BLaER1 (cell line): ENCODE results near the gene CLEC4E.
"Not testable (repeated sequence)": the region's sequence is repeated elsewhere in the genome, so short reads cannot be mapped to it uniquely, and the experiment has no call there.

ENCODE experiments used
- H3K27ac ChIP-seq: shearing (Covaris generic); formaldehyde crosslinking; 2 replicates; pipeline ENCODE4 v1.8.1; 2022
- H3K27me3 ChIP-seq: shearing (Covaris generic); formaldehyde crosslinking; 2 replicates; pipeline ENCODE4 v1.8.1; 2022
- H3K36me3 ChIP-seq: shearing (Covaris generic); formaldehyde crosslinking; 2 replicates; pipeline ENCODE4 v1.8.1; 2022
- H3K4me1 ChIP-seq: shearing (Covaris generic); formaldehyde crosslinking; 2 replicates; pipeline ENCODE4 v1.8.1; 2022
- H3K4me2 ChIP-seq: shearing (Covaris generic); formaldehyde crosslinking; 2 replicates; pipeline ENCODE4 v1.8.1; 2022
- H3K4me3 ChIP-seq: shearing (Covaris generic); formaldehyde crosslinking; 2 replicates; pipeline ENCODE4 v1.8.1; 2022
- H3K9ac ChIP-seq: shearing (Covaris generic); formaldehyde crosslinking; 2 replicates; pipeline ENCODE4 v1.8.1; 2022
- H3K9me3 ChIP-seq: shearing (Covaris generic); formaldehyde crosslinking; 2 replicates; pipeline ENCODE4 v1.8.1; 2022
- H4K20me1 ChIP-seq: shearing (Covaris generic); formaldehyde crosslinking; 2 replicates; pipeline ENCODE4 v1.8.1; 2022
- Cebpa-rat ChIP-seq: shearing (Covaris generic); IDR thresholded peaks from 2 replicates; pipeline ENCODE4 v1.8.1; 2022

Gene CLEC4E

GRCh38 chr12:8508223-8508622, 32.5 kb downstream of the CLEC4E start:
- Histone ChIP-seq H3K27me3 (no peaks in the 10 kb centered on the region), H3K9ac (peak overlapping the region; percentile 53; the same call in 1 of the 2 replicates), H3K9me3 (no peaks in the 10 kb centered on the region), H3K27ac (peak overlapping the region; percentile 71), H4K20me1 (no peaks in the 10 kb centered on the region), H3K36me3 (no peaks in the 10 kb centered on the region), H3K4me1 (peaks cover 31% of the 10 kb centered on the region), H3K4me2 (peak overlapping the region; percentile 86), H3K4me3 (no peak overlapping the region)
- TF ChIP-seq Cebpa-rat = no peak

- Histone ChIP-seq H3K4me3 (no peak overlapping the region), H3K36me3 (no peaks in the 10 kb centered on the region), H3K4me1 (peaks cover 31% of the 10 kb centered on the region), H3K27me3 (no peaks in the 10 kb centered on the region), H3K4me2 (no peak overlapping the region), H3K27ac (no peak overlapping the region), H3K9ac (no peak overlapping the region), H3K9me3 (no peaks in the 10 kb centered on the region), H4K20me1 (no peaks in the 10 kb centered on the region)
- no peak for TF ChIP-seq Cebpa-rat
These were observed 33.1 kb downstream of the CLEC4E start for GRCh38 chr12:8507596-8507995.

DNA sequence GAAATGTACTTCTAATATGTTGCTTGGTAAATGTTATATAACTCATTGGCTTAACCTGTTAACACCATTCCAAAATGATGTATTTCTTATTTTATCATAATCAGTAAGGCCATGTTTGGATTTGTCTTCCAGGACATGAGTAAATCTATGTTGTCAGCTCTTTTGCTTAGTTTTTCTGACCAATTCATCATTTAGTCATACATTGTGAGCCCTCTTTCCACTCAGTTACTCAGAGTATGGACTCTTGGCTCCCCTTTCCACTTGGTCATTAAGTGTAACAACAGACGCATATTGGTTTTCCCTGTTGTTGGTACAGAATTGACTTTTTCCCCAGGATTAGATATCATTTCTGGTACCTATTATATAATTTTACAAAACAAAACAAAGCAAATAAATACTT, 36.4 kb downstream of the CLEC4E start:
- Histone ChIP-seq H3K4me1 (peaks cover 28% of the 10 kb centered on the region), H3K4me2 (no peak overlapping the region), H3K36me3 (no peaks in the 10 kb centered on the region), H3K9me3 (no peaks in the 10 kb centered on the region), H4K20me1 (no peaks in the 10 kb centered on the region), H3K27ac (no peak overlapping the region), H3K4me3 (no peak overlapping the region), H3K27me3 (no peaks in the 10 kb centered on the region), H3K9ac (no peak overlapping the region)
- no peak for TF ChIP-seq Cebpa-rat

- H3K4me1 ChIP-seq = peaks cover 14% of the 10 kb centered on the region
- H3K27ac ChIP-seq = no peak overlapping the region
- H3K27me3 ChIP-seq = no peaks in the 10 kb centered on the region
- H3K9me3 ChIP-seq = no peaks in the 10 kb centered on the region
- peak overlapping the region; percentile 38 for H3K4me2 ChIP-seq
- H3K9ac ChIP-seq = no peak overlapping the region
- H3K36me3 ChIP-seq = no peaks in the 10 kb centered on the region
- H4K20me1 ChIP-seq = no peaks in the 10 kb centered on the region
- no peak for TF ChIP-seq Cebpa-rat
- no peak overlapping the region for H3K4me3 ChIP-seq
These were observed 39.0 kb downstream of the CLEC4E start for GRCh38 chr12:8501720-8502119.

- no peaks in the 10 kb centered on the region for H3K36me3 ChIP-seq
- no peak overlapping the region for H3K9ac ChIP-seq
- no peak overlapping the region for H3K4me3 ChIP-seq
- no peak overlapping the region for H3K4me2 ChIP-seq
- peaks cover 27% of the 10 kb centered on the region for H3K4me1 ChIP-seq
- no peak for TF ChIP-seq Cebpa-rat
- H3K27ac ChIP-seq = no peak overlapping the region
- H3K27me3 ChIP-seq = no peaks in the 10 kb centered on the region
- H3K9me3 ChIP-seq = peaks cover 7% of the 10 kb centered on the region; the same call in 1 of the 2 replicates
- H4K20me1 ChIP-seq = no peaks in the 10 kb centered on the region
These were observed 41.1 kb downstream of the CLEC4E start for GRCh38 chr12:8499616-8500015.

- not testable (repeated sequence) for H3K27me3 ChIP-seq, H3K4me3 ChIP-seq, H4K20me1 ChIP-seq, H3K36me3 ChIP-seq, H3K9ac ChIP-seq, H3K9me3 ChIP-seq, H3K27ac ChIP-seq
- Histone ChIP-seq H3K4me1 (peaks cover 39% of the 10 kb centered on the region), H3K4me2 (peak overlapping the region; percentile 66)
These were observed 44.6 kb downstream of the CLEC4E start for GRCh38 chr12:8496074-8496473.

DNA sequence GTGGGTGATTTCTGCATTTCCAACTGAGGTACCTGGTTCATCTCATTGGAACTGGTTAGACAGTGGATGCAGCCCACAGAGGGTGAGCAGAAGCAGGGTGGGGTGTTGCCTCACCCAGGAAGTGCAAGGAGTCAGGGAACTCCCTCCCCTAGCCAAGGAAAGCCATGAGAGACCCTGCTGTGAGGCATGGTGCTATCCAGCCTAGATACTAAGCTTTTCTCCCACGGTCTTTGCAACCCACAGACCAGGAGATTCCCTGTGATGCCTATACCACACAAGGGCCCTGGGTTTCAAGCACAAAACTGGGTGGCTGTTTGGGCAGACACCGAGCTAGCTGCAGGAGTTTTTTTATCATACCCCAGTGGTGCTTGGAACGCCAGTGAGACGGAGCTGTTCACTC, 45.0 kb downstream of the CLEC4E start:
- not testable (repeated sequence) for H3K36me3 ChIP-seq, H3K4me3 ChIP-seq, H4K20me1 ChIP-seq, H3K27me3 ChIP-seq, H3K9ac ChIP-seq, H3K9me3 ChIP-seq, H3K27ac ChIP-seq
- peaks cover 39% of the 10 kb centered on the region for H3K4me1 ChIP-seq
- peak overlapping the region; percentile 66 for H3K4me2 ChIP-seq

GRCh38 chr12:8493084-8493483, 47.6 kb downstream of the CLEC4E start:
- H3K9ac ChIP-seq = no peak overlapping the region
- H3K4me1 ChIP-seq = peaks cover 39% of the 10 kb centered on the region
- TF ChIP-seq Cebpa-rat = peak; percentile 29; the same call in 1 of the 2 replicates
- no peaks in the 10 kb centered on the region for H3K27me3 ChIP-seq
- no peak overlapping the region for H3K27ac ChIP-seq
- H4K20me1 ChIP-seq = no peaks in the 10 kb centered on the region
- peak overlapping the region; percentile 29 for H3K4me2 ChIP-seq
- peaks cover 7% of the 10 kb centered on the region; the same call in 1 of the 2 replicates for H3K9me3 ChIP-seq
- no peak overlapping the region for H3K4me3 ChIP-seq
- no peaks in the 10 kb centered on the region for H3K36me3 ChIP-seq

DNA sequence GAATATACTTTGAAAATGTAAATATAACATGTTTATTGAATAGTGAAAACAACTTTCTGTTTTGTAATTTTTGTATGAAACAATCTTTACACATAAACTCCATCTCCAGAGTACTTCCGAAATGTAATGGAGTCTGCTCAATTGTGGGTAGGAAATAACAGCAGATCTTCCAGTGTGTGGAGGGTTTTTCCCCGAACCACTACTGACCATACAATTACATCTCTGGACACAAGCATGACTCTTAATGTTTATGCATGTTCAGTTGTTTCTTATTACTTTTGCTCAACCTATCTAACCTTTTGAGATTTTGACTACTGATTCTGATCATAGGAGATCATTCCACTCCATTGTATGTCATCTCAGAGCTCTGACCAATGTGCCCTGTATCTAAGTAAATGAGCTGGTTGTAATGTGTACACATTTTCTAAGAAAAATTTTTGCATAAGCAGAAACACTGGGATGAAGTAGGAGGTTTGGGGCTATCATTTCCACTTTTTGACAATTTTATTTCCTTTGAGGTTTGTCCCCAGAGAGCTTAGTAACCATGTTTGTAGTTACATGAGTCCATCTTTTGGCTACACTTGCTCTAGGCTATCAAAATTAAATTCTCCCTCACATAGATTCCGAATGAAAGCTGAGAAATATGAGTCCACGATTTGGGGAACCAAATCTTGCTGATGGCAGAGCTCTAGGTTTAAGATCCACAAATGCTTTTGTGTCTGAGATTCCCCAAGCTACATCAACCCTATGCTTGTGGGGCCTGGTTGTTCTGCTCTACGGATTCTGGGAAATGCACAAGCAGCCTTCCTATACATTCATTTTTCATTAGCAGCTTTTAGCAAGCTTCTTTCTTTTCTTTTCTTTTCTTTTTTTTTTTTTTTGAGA, 48.8 kb downstream of the CLEC4E start:
- peaks cover 7% of the 10 kb centered on the region; the same call in 1 of the 2 replicates for H3K9me3 ChIP-seq
- H3K27me3 ChIP-seq = no peaks in the 10 kb centered on the region
- H3K4me2 ChIP-seq = peak overlapping the region; percentile 29

More for the DNA sequence above, 48.8 kb downstream of the CLEC4E start:
- Histone ChIP-seq H3K4me1 (peaks cover 39% of the 10 kb centered on the region), H3K36me3 (no peaks in the 10 kb centered on the region), H4K20me1 (no peaks in the 10 kb centered on the region), H3K9ac (no peak overlapping the region), H3K4me3 (no peak overlapping the region), H3K27ac (no peak overlapping the region)
- no peak for TF ChIP-seq Cebpa-rat
